Astrocyte of the spinal cord (primary cell): Measurements from ENCODE around the gene OR52K2.
"Not testable (repeated sequence)": the region's sequence is repeated elsewhere in the genome, so short reads cannot be mapped to it uniquely, and the experiment has no call there.

Experiments
- DNase-seq: peaks from one replicate; pipeline ENCODE4 v3.0.0; 2011; ENCODE audit warnings: low read depth, low spot score
- H3K4me3 ChIP-seq: 2 replicates; pipeline ENCODE4 v1.5.1; 2011; ENCODE audit warnings: low read depth, mild to moderate bottlenecking, low read length, moderate library complexity
- CTCF ChIP-seq: IDR thresholded peaks from 2 replicates; pipeline ENCODE4 v1.5.1; 2012; ENCODE audit warnings: low read depth, mild to moderate bottlenecking, low read length, inconsistent platforms
- in situ Hi-C: cut with HindIII; loops from 2 replicates; pipeline ENCODE4 v1.10.0; 2017; ENCODE audit warnings: low sequenced_read_pairs

Gene OR52K2

GRCh38 chr11:4448995-4449394 lies at the start of gene OR52K2:
Gene OR52K2 (plus strand): TSS chr11:4449295. CDS start chr11:4449340, 45 bp downstream.
- in situ Hi-C loops = no loop called here

GRCh38 chr11:4406206-4406605 lies 42.9 kb upstream of the OR52K2 start:
- H3K4me3 ChIP-seq, in situ Hi-C loops, DNase-seq: not testable (repeated sequence)

More at GRCh38 chr11:4448995-4449394, at the start of gene OR52K2:
- H3K4me3 ChIP-seq = no peak within 1 kb of the TSS
- no peak for TF ChIP-seq CTCF
- no peak for DNase-seq

- TF ChIP-seq CTCF = no peak
- in situ Hi-C loops = no loop called here
- no peak overlapping the region for H3K4me3 ChIP-seq
Observed at GRCh38 chr11:4416306-4416705, 32.8 kb upstream of the OR52K2 start.

GRCh38 chr11:4416816-4417215 lies 32.3 kb upstream of the OR52K2 start:
- in situ Hi-C loops = no loop called here
- TF ChIP-seq CTCF = no peak
- H3K4me3 ChIP-seq = no peak overlapping the region
- no peak for DNase-seq

More at GRCh38 chr11:4416306-4416705, 32.8 kb upstream of the OR52K2 start:
- no peak for DNase-seq

GRCh38 chr11:4418403-4418802 lies 30.7 kb upstream of the OR52K2 start:
- no peak for TF ChIP-seq CTCF
- in situ Hi-C loops = no loop called here
- no peak overlapping the region for H3K4me3 ChIP-seq
- DNase-seq = no peak

- TF ChIP-seq CTCF = no peak
- H3K4me3 ChIP-seq = no peak overlapping the region
- in situ Hi-C loops = no loop called here
- DNase-seq = no peak
Observed at GRCh38 chr11:4430051-4430450, 19.0 kb upstream of the OR52K2 start.

GRCh38 chr11:4433856-4434255 lies 15.2 kb upstream of the OR52K2 start:
- no peak for DNase-seq

More at GRCh38 chr11:4433856-4434255, 15.2 kb upstream of the OR52K2 start:
- no peak overlapping the region for H3K4me3 ChIP-seq
- no peak for TF ChIP-seq CTCF
- in situ Hi-C loops = no loop called here
